T-helper 1 cell (primary cell): ENCODE measurements around the gene ADGRV1.
A peak's percentile ranks its signal among the peaks of the same experiment; 100 is the strongest.

ENCODE experiments used
- DNase-seq, 5 donors: peaks; one replicate each; pipeline ENCODE4 v3.0.0-alpha.2; 2012 to 2020

ADGRV1 gene

DNA sequence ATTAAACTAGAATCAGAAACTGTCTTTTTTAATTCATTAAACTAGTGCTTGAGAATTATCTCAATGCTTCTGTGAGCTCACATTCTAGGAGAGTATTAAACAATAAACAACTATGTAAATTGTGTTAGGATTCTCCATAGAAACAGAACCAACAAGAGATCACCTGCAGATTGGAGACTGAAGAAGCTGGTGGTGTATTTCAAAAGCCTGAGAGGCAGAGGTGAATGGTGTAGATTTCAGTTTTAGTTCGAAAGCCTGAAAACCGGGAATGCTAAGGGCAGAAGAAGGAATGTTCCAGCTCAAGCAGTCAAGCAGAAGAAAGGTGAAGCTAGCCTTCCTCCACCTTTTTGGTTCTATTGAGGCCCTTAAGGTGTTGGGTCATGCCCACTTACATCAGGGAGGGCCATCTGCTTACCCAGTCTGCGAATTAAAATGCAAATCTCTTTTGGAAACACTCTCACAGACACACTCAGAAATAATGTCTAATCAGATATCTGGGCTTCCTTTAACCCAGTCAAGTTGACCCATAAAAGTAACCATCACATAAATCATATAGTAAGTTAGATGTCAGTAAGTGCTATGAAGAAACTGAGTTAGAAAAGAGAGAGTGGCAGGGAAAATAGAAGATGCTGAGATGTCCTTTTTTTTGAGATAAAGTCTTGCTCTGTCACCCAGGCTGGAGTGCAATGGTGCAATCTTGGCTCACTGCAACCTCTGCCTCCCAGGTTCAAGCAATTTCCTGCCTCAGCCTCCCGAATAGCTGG, 533.1 kb downstream of the ADGRV1 start:
- no peak for DNase-seq

GRCh38 chr5:91092859-91093783, 534.5 kb downstream of the ADGRV1 start:
- no peak for DNase-seq

DNA sequence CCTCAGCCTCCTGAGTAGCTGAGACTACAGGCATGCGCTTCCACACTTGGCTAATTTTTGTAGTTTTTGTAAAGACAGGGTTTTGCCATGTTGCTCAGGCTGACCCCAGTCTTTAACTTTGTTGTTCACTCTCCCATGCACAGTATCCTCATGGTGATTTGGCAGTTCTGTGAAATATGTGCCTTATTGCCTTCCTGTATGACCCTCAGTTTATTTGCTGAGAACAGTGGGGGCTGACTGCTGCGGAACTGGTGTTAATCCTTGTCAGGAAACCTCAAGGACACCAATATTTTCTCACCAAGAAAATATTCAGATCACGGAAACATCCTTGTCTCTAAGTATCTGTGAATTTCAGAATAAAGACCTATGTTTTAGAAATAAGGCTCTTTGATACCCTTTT, 536.7 kb downstream of the ADGRV1 start:
- no peak for DNase-seq

- DNase-seq, result no peak
These were observed 537.3 kb downstream of the ADGRV1 start for GRCh38 chr5:91095786-91096385.

DNA sequence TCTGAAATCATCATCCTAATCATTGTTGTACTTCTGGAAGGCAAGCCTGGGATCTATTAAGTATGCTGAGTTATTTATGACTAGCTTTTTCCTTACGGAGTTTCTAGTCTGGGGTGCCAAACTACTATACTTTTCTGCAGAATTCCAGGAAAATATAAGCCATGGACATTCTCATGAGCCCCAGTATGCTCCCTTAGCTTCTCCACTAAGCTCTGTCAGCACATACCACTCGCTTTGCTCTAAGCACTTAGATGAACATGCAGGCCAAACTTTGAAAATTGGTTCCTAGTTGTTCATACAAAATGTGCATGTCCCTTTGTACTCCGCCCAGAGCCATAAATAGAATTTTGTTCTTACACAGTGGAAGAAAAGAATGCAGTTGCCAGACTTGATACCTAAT, 539.9 kb downstream of the ADGRV1 start:
- DNase-seq, result no peak

DNA sequence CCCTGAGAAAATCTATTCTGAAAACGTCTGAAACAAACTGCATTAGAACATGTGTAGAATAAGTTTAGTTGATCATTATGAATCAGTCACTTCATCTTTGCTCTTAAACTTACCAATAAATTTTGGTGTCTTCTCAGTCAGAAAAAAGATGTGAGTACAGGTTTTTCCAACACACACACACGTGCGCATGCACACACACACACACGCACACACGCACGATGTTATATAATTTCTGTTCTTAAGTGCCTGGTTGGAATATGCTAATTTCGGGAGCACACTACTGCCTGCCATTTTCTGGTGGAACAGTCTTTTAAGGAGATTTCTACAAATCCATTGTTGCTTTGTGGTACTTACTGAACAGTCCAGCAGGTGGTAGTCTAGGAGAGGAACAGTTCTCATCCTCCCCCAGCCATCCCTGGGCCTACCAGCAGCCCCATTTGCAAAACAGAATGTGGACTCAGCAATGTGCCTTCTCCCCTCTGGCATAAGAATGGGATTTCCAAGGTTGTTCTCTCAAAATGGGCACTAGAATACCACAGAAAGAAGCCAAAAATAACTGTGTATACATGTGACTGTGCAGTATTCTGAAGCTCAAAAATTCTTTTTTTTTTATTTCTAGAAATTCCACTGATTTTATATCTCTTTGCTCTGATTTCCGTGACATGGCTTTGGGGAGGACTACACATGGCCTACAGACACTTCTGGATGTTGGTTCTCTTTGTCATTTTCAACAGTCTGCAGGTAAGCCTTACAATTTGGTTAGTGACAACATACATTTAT, 543.2 kb downstream of the ADGRV1 start:
- DNase-seq, result peak in 3 of 5 donors; percentile 5 to 48 (median 34)

- no peak for DNase-seq
These were observed 544.9 kb downstream of the ADGRV1 start for GRCh38 chr5:91103353-91104061.

GRCh38 chr5:91104062-91104448, 545.5 kb downstream of the ADGRV1 start:
- no peak for DNase-seq

DNA sequence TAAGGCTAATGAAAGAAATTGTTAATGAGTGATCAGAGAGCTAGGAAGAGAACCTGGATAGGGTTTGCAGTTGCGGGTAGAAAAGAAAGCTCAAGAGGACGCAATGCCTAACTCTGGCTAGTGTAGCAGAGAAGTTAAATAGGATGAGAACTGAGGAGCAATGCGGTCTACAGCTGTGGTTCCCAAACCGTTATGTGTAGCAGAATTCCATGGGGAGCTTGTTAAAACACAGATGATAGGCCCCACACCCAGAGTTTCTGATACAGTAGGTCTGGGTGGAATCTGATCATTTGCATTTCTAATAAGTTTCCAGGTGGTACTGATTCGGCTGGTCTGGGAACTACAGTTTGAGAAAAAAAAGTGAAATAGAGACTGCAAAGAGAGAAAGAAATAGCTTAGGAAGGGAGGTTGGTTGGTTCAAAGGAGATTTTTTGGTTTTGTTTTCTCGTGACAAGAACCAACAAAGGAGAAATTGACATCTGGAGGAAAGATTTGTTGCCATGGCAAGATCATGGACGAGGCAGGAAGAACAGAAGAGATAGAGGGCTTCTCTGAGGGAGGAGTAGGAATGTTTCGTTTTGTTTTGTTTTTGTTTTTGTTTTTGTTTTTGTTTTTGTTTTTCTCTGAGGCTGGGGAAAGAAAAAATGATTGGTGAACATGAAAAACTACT, 548.4 kb downstream of the ADGRV1 start:
- no peak for DNase-seq

- DNase-seq, result no peak
These were observed 551.0 kb downstream of the ADGRV1 start for GRCh38 chr5:91109634-91110033.

GRCh38 chr5:91110686-91111085, 552.1 kb downstream of the ADGRV1 start:
- DNase-seq, result no peak

GRCh38 chr5:91111473-91112238, 553.1 kb downstream of the ADGRV1 start:
- DNase-seq, result no peak

DNA sequence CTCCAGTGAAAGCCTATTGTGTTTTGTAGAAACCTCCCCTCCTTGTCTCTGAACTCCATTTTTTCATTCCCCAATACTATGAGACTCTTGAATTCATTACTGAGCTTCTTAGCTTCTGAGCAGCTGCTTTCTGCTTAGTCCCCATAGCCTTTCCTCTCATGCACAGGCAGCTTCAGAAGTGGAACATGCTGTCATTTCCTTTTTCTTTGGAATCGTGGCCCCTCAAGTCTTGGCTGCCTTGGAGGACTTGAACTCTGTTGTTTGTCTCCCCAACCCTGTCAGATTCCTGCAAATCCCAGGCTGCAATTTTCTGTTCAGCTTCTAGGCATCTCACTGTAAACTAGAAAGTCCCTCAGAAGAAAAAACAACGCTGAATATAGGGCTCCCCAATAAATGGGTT, 556.1 kb downstream of the ADGRV1 start:
- no peak for DNase-seq

- DNase-seq, result no peak
These were observed 559.8 kb downstream of the ADGRV1 start for GRCh38 chr5:91118354-91118753.

DNA sequence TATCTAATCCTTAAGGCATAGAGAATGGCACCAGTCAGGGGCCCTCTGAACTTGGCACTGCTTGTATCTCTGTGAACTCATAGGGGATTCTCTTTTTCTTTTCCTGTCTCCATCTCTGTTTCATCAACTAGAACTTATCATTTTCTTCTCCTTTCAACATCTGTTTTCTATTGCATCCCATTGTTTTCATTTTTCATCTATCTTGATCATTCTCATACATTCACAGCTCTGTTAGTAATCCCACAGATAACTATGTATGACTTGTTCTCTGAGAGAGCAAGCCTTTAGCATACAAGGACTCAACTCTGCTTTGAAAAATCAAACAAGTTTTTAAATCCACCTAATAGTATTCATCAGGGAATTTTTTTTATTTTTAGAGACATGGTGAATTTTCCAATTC, 560.2 kb downstream of the ADGRV1 start:
- DNase-seq, result no peak

DNA sequence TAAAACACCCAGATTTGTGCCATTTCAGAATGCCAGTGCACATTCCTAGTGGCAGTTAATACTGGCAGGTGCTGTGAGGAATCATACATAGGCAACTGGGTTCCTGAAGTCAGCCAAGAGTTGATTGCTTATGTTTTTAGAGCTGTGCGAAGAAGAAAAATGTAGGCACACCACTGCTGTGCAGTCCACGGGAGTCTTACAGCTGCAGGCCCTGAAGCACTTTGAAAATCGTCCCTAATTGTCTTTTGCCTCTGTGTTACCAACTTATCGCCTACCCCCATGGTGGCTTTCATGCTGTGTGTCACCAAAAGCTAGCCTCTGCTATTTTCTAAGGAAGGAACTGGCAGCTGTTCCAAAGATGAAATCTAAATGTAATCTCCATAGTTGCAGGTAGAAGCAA, 560.6 kb downstream of the ADGRV1 start:
- DNase-seq, result no peak

DNA sequence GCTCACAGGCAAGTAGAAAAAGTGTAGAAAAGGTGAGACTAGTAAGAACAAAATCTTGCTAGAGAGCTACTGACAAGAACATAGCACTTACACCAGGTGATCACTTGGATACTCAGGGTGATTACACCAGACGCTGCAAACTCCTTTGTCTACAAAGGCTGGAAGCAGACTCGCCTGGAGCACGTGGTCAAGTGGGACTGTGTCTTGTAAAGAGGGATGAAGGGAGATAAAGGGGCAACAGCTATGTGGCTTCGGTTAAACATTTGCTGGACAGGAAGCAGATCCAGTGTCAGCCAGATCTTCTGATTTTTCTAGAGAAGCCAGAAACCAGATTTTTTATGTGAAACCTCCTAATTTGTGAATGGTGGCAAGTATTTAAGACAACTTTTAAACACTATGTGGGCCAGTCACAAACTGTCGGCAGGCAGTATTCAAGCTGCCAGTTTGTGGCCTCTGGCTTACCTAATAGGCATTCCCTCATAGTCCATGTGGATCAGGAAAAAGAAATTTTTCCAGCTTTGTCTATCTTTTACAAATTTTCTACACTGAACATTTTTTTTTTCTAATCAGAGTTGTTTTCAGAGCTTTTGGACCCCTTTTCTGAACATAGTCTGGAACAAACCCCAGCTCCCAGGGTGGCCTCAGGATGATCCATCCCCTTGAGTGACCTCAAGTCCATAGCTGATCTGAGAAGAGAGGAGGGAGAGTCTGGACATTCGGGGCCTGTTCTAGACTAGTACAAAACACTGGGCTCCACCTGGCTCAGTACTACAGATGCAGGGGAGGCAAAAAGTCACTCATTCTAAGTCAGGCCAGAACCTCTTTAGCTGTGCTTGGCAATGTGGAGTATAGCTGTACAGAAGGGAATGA, 561.6 kb downstream of the ADGRV1 start:
- no peak for DNase-seq

DNA sequence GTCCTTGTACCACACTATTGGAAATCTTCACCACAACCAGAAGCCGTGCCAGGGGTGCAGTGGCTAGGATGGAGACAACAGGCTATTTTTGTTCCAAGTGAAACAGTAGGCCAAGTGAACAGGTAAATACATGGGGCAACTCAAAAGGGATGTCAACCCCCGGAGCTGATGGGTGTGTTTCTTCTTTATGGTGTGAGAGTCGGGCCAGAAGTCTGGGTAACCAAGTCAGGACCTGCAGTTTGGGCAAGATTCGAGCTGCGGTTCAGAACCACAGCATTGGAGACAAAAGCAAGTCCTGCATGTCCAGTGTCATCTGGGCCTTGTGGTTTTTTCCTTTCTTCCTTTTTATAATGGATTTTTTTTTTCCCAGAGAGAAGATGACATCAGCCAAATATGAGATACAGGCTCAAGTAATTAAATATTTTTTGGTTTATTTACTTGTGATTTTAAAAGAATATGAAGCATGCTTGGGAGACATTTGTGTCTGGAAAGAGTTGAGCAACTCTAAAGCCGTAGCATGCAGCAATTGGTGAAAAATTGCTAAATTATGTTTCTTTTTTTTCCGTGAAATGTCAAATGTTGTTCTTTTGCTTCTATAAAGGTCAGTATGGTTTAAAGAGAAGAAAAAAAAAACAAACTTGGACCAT, 562.9 kb downstream of the ADGRV1 start:
- no peak for DNase-seq

DNA sequence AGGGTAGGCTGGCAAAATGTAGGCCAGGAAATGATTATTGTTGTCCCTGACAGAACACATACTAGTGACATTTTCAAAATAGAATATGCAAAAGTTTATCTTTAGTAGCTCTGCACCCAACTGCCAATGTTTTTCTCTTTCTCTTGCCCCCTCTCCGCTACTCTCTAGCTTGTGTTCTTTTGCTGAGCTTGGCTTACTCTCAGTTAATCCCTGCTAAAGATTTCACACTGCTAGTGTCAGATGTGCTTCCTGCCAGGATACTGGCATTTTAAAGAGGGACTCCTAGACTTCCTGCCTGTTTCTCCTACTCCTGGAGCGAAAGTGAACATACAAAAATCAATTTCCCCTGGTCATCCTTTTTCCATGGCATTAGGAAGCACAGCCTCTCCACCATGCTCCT, 564.1 kb downstream of the ADGRV1 start:
- DNase-seq, result no peak
